Measurements from ENCODE around the gene NID2.

NID2 gene

DNA sequence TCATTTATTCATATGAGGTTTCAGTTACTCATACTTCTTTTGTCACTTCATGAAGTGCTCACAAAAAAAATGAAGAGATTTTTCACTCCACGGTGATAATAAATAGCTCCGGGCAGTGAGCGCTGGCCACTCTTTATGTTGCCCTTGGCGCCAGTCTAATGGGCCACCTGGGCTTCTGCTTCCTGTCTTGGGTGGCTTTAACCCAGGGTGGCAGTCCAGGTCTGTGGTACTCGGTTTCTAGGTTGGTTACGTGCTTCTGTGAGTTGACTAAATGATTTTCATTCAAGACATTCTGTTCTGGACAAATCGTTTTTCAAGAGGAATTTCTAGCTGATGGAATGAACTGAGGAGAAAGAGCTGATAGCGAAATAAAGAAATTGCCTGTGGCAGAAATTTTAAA is 34.6 kb upstream of the NID2 start:
- TF ChIP-seq ISL1 (CRISPR knock-in tag; IDR thresholded peaks at IDR 0.05) = no peak
- no peak for TF ChIP-seq TCF4 (CRISPR knock-in tag; IDR thresholded peaks at IDR 0.05; ENCODE audit: borderline replicate concordance)
- TF ChIP-seq, protein P1, sequence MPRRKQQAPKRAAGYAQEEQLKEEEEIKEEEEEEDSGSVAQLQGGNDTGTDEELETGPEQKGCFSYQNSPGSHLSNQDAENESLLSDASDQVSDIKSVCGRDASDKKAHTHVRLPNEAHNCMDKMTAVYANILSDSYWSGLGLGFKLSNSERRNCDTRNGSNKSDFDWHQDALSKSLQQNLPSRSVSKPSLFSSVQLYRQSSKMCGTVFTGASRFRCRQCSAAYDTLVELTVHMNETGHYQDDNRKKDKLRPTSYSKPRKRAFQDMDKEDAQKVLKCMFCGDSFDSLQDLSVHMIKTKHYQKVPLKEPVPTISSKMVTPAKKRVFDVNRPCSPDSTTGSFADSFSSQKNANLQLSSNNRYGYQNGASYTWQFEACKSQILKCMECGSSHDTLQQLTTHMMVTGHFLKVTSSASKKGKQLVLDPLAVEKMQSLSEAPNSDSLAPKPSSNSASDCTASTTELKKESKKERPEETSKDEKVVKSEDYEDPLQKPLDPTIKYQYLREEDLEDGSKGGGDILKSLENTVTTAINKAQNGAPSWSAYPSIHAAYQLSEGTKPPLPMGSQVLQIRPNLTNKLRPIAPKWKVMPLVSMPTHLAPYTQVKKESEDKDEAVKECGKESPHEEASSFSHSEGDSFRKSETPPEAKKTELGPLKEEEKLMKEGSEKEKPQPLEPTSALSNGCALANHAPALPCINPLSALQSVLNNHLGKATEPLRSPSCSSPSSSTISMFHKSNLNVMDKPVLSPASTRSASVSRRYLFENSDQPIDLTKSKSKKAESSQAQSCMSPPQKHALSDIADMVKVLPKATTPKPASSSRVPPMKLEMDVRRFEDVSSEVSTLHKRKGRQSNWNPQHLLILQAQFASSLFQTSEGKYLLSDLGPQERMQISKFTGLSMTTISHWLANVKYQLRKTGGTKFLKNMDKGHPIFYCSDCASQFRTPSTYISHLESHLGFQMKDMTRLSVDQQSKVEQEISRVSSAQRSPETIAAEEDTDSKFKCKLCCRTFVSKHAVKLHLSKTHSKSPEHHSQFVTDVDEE (CRISPR knock-in tag; IDR thresholded peaks at IDR 0.05) = no peak
- no peak for TF ChIP-seq GLIS3 (CRISPR knock-in tag; IDR thresholded peaks at IDR 0.05)
- no peak for TF ChIP-seq PPARA (CRISPR knock-in tag; IDR thresholded peaks at IDR 0.05; ENCODE audit: borderline replicate concordance)
- TF ChIP-seq ARNTL (CRISPR knock-in tag; IDR thresholded peaks at IDR 0.05; ENCODE audit: borderline replicate concordance, low read depth) = no peak
- no peak for TF ChIP-seq ZC3H10 (CRISPR knock-in tag; IDR thresholded peaks at IDR 0.05)
- no peak for TF ChIP-seq ZNF70 (CRISPR knock-in tag; IDR thresholded peaks at IDR 0.05)
- TF ChIP-seq RARB (CRISPR knock-in tag; IDR thresholded peaks at IDR 0.05) = no peak
- no peak for ATAC-seq

DNA sequence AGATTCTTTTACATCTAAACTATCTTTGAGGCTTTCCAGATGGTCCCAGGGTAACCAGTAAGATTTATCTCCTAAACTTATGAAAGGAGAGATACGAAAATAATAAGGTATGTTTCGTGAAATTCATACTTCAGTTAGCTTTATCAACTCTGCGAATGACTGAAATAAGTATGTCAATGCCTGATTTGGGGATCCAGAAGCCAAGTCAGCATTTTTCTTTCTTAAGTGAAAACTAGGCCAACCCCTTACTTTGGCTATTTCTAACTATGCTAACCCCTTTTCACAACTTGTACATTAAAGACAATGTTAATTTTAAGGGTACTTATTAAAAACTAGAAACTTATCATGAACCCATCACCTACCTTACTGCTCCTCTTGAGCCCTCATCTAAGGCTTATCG is 26.9 kb upstream of the NID2 start:
- TF ChIP-seq, protein P2, sequence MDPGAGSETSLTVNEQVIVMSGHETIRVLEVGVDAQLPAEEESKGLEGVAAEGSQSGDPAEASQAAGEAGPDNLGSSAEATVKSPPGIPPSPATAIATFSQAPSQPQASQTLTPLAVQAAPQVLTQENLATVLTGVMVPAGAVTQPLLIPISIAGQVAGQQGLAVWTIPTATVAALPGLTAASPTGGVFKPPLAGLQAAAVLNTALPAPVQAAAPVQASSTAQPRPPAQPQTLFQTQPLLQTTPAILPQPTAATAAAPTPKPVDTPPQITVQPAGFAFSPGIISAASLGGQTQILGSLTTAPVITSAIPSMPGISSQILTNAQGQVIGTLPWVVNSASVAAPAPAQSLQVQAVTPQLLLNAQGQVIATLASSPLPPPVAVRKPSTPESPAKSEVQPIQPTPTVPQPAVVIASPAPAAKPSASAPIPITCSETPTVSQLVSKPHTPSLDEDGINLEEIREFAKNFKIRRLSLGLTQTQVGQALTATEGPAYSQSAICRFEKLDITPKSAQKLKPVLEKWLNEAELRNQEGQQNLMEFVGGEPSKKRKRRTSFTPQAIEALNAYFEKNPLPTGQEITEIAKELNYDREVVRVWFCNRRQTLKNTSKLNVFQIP (CRISPR knock-in tag; IDR thresholded peaks at IDR 0.05; ENCODE audit: borderline replicate concordance, low read depth) = no peak
- no peak for TF ChIP-seq TOX (CRISPR knock-in tag; IDR thresholded peaks at IDR 0.05; ENCODE audit: borderline replicate concordance)
- TF ChIP-seq CSRNP3 (CRISPR knock-in tag; IDR thresholded peaks at IDR 0.05) = no peak
- TF ChIP-seq RARB (CRISPR knock-in tag; IDR thresholded peaks at IDR 0.05) = no peak
- TF ChIP-seq BACH2 (CRISPR knock-in tag; IDR thresholded peaks at IDR 0.05; ENCODE audit: borderline replicate concordance) = no peak
- no peak for TF ChIP-seq ZNF565 (CRISPR knock-in tag; conservative IDR thresholded peaks at IDR 0.05; ENCODE audit: low read depth)
- no peak for TF ChIP-seq ZC3H10 (CRISPR knock-in tag; IDR thresholded peaks at IDR 0.05)
- TF ChIP-seq, protein P3, sequence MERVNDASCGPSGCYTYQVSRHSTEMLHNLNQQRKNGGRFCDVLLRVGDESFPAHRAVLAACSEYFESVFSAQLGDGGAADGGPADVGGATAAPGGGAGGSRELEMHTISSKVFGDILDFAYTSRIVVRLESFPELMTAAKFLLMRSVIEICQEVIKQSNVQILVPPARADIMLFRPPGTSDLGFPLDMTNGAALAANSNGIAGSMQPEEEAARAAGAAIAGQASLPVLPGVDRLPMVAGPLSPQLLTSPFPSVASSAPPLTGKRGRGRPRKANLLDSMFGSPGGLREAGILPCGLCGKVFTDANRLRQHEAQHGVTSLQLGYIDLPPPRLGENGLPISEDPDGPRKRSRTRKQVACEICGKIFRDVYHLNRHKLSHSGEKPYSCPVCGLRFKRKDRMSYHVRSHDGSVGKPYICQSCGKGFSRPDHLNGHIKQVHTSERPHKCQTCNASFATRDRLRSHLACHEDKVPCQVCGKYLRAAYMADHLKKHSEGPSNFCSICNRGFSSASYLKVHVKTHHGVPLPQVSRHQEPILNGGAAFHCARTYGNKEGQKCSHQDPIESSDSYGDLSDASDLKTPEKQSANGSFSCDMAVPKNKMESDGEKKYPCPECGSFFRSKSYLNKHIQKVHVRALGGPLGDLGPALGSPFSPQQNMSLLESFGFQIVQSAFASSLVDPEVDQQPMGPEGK (CRISPR knock-in tag; IDR thresholded peaks at IDR 0.05; ENCODE audit: borderline replicate concordance) = no peak
- no peak for TF ChIP-seq ISL1 (CRISPR knock-in tag; IDR thresholded peaks at IDR 0.05)
- no peak for TF ChIP-seq GLIS3 (CRISPR knock-in tag; IDR thresholded peaks at IDR 0.05)
- no peak for TF ChIP-seq ARNTL (CRISPR knock-in tag; IDR thresholded peaks at IDR 0.05; ENCODE audit: borderline replicate concordance, low read depth)
- no peak for TF ChIP-seq TCF4 (CRISPR knock-in tag; IDR thresholded peaks at IDR 0.05; ENCODE audit: borderline replicate concordance)
- TF ChIP-seq OSR1 (CRISPR knock-in tag; IDR thresholded peaks at IDR 0.05) = no peak
- no peak for TF ChIP-seq ZNF8 (CRISPR knock-in tag; IDR thresholded peaks at IDR 0.05)
- TF ChIP-seq ESRRG (CRISPR knock-in tag; IDR thresholded peaks at IDR 0.05) = no peak
- TF ChIP-seq CSDC2 (CRISPR knock-in tag; IDR thresholded peaks at IDR 0.05) = no peak
- no peak for TF ChIP-seq CREB5 (CRISPR knock-in tag; IDR thresholded peaks at IDR 0.05; ENCODE audit: low read depth)
- TF ChIP-seq ZNF70 (CRISPR knock-in tag; IDR thresholded peaks at IDR 0.05) = no peak
- no peak for ATAC-seq

- no peak for ATAC-seq
- TF ChIP-seq RARB (CRISPR knock-in tag; IDR thresholded peaks at IDR 0.05) = no peak
Observed at GRCh38 chr14:52095336-52095735, 26.5 kb upstream of the NID2 start.
